HCT116 (cell line): ENCODE results near the gene LYSMD4.

ENCODE experiments used
- CEBPB ChIP-seq: IDR thresholded peaks from 2 replicates; pipeline ENCODE4 v1.6.1; 2012; ENCODE audit warnings: low read depth
- EZH2 ChIP-seq: fragments of 200-600 bp; sonication (generic); IDR thresholded peaks from 2 replicates; pipeline ENCODE4 v1.6.1; 2017; ENCODE audit warnings: antibody characterized with exemption, mixed run types
- FOSL1 ChIP-seq: IDR thresholded peaks from 2 replicates; pipeline ENCODE4 v1.6.1; 2012; ENCODE audit warnings: low read depth
- JUND ChIP-seq: IDR thresholded peaks from 2 replicates; pipeline ENCODE4 v1.6.1; 2012
- MAX ChIP-seq: IDR thresholded peaks from 2 replicates; pipeline ENCODE4 v1.6.1; 2012
- POLR2A ChIP-seq: IDR thresholded peaks from 2 replicates; pipeline ENCODE4 v1.7.0; 2011; ENCODE audit warnings: borderline replicate concordance; ENCODE audit not compliant: insufficient read depth, insufficient read length; ENCODE audit errors: extremely low read depth
- POLR2AphosphoS5 ChIP-seq: IDR thresholded peaks from 2 replicates; pipeline ENCODE4 v1.6.1; 2011; ENCODE audit warnings: mild to moderate bottlenecking, low read depth, low read length, moderate library complexity
- RAD21 ChIP-seq: IDR thresholded peaks from 2 replicates; pipeline ENCODE4 v1.6.1; 2012; ENCODE audit warnings: low read depth, mild to moderate bottlenecking
- REST ChIP-seq: IDR thresholded peaks from 2 replicates; pipeline ENCODE4 v1.6.1; 2012; ENCODE audit warnings: low read depth
- YY1 ChIP-seq: IDR thresholded peaks from 2 replicates; pipeline ENCODE4 v1.6.1; 2011; ENCODE audit warnings: low read length, low read depth, moderate library complexity, mild to moderate bottlenecking; ENCODE audit not compliant: insufficient replicate concordance; ENCODE audit errors: extremely low read depth
- ZNF274 ChIP-seq: fragments of 200-500 bp; sonication (Bioruptor generic); IDR thresholded peaks from 2 replicates; pipeline ENCODE4 v1.6.1; 2014; ENCODE audit warnings: mild to moderate bottlenecking, low read depth, low read length, inconsistent platforms
- TF ChIP-seq, protein P1 (sequence below), 3 experiments: fragments of 200-600 bp in 1 of 3; sonication (generic) in 1 of 3; IDR thresholded peaks in 2 of 3; conservative IDR thresholded peaks in 1 of 3; 2 replicates each; pipeline ENCODE4 v1.5.1; 2012 to 2017; ENCODE audit warnings: low read depth in 2 of 3, low read length in 2 of 3, antibody characterized with exemption in 1 of 3, borderline replicate concordance in 1 of 3, control low read depth in 1 of 3, mild to moderate bottlenecking in 1 of 3, mixed read lengths in 1 of 3, mixed run types in 1 of 3, moderate library complexity in 1 of 3; ENCODE audit not compliant: insufficient read depth in 1 of 3
- TF ChIP-seq, protein P2 (sequence below): IDR thresholded peaks from 2 replicates; pipeline ENCODE4 v1.6.1; 2012

DNA sequence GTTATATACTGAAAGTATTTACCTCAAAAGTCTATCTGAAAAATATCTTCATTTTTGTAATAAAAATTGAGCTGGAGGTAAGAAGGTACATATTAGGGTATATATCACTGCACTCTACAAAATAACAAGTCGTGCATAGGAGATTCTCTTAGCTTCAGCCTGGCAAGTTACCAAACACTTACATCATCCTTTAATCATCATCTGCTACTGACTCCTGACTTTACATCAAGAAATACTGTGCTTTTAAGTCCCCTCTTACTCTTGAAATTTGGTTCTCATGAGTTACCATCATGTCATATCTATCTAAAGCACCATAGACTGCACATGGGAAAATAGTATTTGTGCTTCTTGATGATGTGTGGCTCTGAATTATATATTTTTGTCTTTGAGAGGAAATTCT lies 50.8 kb downstream of the LYSMD4 start:
- no peak for TF ChIP-seq FOSL1
- TF ChIP-seq, protein P1, sequence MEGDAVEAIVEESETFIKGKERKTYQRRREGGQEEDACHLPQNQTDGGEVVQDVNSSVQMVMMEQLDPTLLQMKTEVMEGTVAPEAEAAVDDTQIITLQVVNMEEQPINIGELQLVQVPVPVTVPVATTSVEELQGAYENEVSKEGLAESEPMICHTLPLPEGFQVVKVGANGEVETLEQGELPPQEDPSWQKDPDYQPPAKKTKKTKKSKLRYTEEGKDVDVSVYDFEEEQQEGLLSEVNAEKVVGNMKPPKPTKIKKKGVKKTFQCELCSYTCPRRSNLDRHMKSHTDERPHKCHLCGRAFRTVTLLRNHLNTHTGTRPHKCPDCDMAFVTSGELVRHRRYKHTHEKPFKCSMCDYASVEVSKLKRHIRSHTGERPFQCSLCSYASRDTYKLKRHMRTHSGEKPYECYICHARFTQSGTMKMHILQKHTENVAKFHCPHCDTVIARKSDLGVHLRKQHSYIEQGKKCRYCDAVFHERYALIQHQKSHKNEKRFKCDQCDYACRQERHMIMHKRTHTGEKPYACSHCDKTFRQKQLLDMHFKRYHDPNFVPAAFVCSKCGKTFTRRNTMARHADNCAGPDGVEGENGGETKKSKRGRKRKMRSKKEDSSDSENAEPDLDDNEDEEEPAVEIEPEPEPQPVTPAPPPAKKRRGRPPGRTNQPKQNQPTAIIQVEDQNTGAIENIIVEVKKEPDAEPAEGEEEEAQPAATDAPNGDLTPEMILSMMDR (IDR thresholded peaks at IDR 0.05 in 2 of 3, conservative IDR thresholded peaks at IDR 0.05 in 1 of 3; ENCODE audit: borderline replicate concordance in 1 of 3, insufficient read depth in 1 of 3, low read depth in 2 of 3, low read length in 2 of 3): no peak
- TF ChIP-seq POLR2AphosphoS5: no peak
- no peak for TF ChIP-seq POLR2A
- no peak for TF ChIP-seq REST
- TF ChIP-seq, protein P2, sequence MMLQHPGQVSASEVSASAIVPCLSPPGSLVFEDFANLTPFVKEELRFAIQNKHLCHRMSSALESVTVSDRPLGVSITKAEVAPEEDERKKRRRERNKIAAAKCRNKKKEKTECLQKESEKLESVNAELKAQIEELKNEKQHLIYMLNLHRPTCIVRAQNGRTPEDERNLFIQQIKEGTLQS: no peak
- no peak for TF ChIP-seq ZNF274
- TF ChIP-seq MAX: no peak
- TF ChIP-seq CEBPB: no peak
- TF ChIP-seq JUND: no peak
- TF ChIP-seq EZH2: no peak
- TF ChIP-seq YY1: no peak
- no peak for TF ChIP-seq RAD21
